Epithelial cell of prostate (primary cell): ENCODE data around the gene ADAM33.

Experiments used
- DNase-seq: peaks from one replicate; pipeline ENCODE4 v3.0.0-alpha.2; 2011; ENCODE audit warnings: low read depth, low spot score
- H3K27ac ChIP-seq: fragments of 450-650 bp; 2 replicates; pipeline ENCODE4 v1.5.1; 2017; ENCODE audit warnings: mild to moderate bottlenecking

ADAM33 gene

GRCh38 chr20:3710703-3711483 is 29.1 kb upstream of the ADAM33 start:
- no peak for DNase-seq
- H3K27ac ChIP-seq, result no peak overlapping the region

GRCh38 chr20:3710011-3710466 is 28.2 kb upstream of the ADAM33 start:
- H3K27ac ChIP-seq, result no peak overlapping the region
- DNase-seq, result no peak

- DNase-seq, result no peak
- H3K27ac ChIP-seq, result no peak overlapping the region
Measured at GRCh38 chr20:3707508-3707899, 25.7 kb upstream of the ADAM33 start.

GRCh38 chr20:3706774-3707507 is 25.1 kb upstream of the ADAM33 start:
- H3K27ac ChIP-seq, result no peak overlapping the region
- DNase-seq, result no peak

GRCh38 chr20:3705970-3706739 is 24.3 kb upstream of the ADAM33 start:
- no peak overlapping the region for H3K27ac ChIP-seq
- DNase-seq, result no peak

GRCh38 chr20:3705491-3705969 is 23.7 kb upstream of the ADAM33 start:
- no peak for DNase-seq
- no peak overlapping the region for H3K27ac ChIP-seq

GRCh38 chr20:3704087-3704486 is 22.3 kb upstream of the ADAM33 start:
- no peak for DNase-seq
- no peak overlapping the region for H3K27ac ChIP-seq

GRCh38 chr20:3702611-3703391 is 21.0 kb upstream of the ADAM33 start:
- H3K27ac ChIP-seq, result no peak overlapping the region
- no peak for DNase-seq

GRCh38 chr20:3701061-3701998 is 19.5 kb upstream of the ADAM33 start:
- H3K27ac ChIP-seq, result no peak overlapping the region
- no peak for DNase-seq

GRCh38 chr20:3699037-3699436 is 17.2 kb upstream of the ADAM33 start:
- no peak for DNase-seq
- no peak overlapping the region for H3K27ac ChIP-seq

GRCh38 chr20:3698591-3699001 is 16.8 kb upstream of the ADAM33 start:
- H3K27ac ChIP-seq, result no peak overlapping the region
- no peak for DNase-seq

- H3K27ac ChIP-seq, result no peak overlapping the region
- no peak for DNase-seq
Measured at GRCh38 chr20:3697588-3698305, 15.9 kb upstream of the ADAM33 start.

GRCh38 chr20:3696745-3697587 is 15.2 kb upstream of the ADAM33 start:
- no peak for DNase-seq
- H3K27ac ChIP-seq, result no peak overlapping the region

GRCh38 chr20:3696200-3696599 is 14.4 kb upstream of the ADAM33 start:
- DNase-seq, result no peak
- no peak overlapping the region for H3K27ac ChIP-seq

GRCh38 chr20:3694864-3695263 is 13.1 kb upstream of the ADAM33 start:
- DNase-seq, result no peak
- H3K27ac ChIP-seq, result no peak overlapping the region

- no peak overlapping the region for H3K27ac ChIP-seq
- no peak for DNase-seq
Measured at GRCh38 chr20:3693376-3693775, 11.6 kb upstream of the ADAM33 start.

GRCh38 chr20:3692706-3693294 is 11.0 kb upstream of the ADAM33 start:
- no peak for DNase-seq
- no peak overlapping the region for H3K27ac ChIP-seq
